T-helper 2 cell (primary cell): ENCODE results near the gene ZNF560.
A peak's percentile ranks its signal among the peaks of the same experiment; 100 is the strongest.

ENCODE experiments used
- DNase-seq, 5 experiments: peaks; one replicate each; pipeline versions ENCODE4 v3.0.0 to v3.0.0-alpha.2; 2012 to 2022

ZNF560 gene

DNA sequence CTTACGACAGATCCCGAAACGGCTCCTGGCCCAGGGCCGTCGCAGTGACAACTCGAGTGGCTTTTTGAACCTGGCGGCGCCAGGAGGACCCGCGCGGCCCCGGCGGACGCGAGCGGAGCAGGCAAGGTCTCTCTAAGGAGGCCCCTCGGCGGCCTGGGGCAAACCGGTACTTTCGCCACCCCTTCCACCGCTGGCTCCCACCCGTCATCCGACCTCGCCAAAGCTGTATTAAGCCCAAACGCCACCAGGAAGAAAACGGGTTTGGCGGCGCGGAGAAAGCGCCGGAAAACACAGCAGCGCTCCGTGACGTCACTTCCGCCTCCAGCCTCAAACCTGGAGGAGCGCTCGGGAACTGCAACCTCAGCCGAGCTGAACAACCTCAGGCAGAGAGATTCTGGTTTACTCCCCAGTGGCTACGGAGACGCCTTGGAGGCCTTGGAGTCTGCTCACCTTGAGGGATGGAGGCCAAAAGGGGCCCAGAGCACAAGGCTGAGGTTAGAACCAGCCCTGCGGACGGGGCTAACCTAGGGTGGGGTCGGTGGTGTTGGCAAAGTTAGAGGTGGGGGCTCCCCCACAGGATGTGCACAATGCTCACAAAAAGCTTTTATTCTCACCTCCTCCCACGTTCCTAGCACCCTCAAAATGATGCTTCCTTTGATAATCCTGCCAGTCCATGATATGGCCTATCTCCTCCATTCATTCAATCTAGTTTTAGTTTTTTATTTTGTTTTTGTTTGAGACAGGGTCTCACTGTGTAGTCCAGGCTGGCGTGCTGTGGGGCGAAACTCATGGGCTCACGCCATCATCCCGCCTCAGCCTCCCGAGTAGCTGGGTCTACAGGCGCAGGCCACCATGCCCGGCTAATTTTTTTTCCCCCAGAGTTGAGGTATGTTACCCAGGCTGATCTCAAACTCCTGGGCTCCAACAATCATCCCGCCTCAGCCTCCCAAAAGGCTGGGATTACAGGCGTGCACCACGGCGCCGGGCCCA lies 62.8 kb downstream of the ZNF560 start, which contains the start of gene ZNF266:
ZNF266 (minus strand) TSS at position 295 of the 990 bp plus-strand sequence. CDS start 15,484 bp downstream, outside the sequence.
- peak; percentile 78 to 95 (median 89) for DNase-seq

DNA sequence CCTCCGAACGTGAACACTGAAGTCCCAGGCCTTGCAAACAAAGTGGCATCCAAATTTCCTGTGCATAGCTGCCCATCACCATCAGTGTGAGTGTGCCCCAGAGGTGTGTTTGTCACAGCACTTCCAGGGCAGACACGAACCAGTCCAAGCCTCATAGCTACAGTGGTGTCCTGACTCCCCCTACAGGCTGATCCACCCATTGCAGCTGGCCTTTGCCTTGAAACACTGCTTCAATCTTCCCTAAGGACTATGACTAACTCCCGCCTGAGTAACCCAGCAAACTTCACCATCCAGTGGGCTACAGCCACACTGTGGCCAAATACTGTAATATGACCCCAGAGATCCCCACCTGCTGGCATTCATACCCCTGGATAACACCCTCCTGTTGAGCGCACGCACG lies 66.9 kb downstream of the ZNF560 start:
- DNase-seq = peak in 3 of 5 experiments; percentile 15 to 39 (median 34)

GRCh38 chr19:9430444-9430843 lies 68.0 kb downstream of the ZNF560 start:
- no peak for DNase-seq

DNA sequence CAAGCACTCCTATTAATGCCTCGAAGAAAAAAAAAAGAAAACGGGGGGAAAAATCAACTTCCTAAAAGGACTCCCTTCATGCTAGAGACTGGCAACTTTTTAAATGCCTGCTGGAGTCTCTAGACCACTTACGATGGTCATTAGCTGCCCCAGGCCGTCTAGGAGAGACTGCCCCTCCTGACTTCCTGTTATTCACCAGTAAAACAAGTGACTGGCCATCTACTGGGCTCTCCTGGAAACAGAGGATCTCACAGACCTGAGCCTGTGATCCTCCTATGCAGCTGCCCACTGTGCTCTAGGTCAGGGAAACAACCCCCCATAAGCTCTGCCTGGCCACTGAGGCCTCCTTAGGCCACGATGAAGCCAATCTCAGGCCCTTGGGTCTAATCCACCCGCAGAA lies 70.5 kb downstream of the ZNF560 start:
- no peak for DNase-seq
